ENCODE measurements around the gene TMEM243. TPM values are rescaled to one million over a fixed set of nuclear protein-coding genes. Genes with fewer than 3 reads are reported as not detected.

TMEM243 gene
- total and polyA plus RNA-seq, 10 of the 15 experiments (the other 5 are each of a cell fraction or from before 2014, with no cell fraction given), result 47.8 to 170 (median 77.9) TPM

DNA sequence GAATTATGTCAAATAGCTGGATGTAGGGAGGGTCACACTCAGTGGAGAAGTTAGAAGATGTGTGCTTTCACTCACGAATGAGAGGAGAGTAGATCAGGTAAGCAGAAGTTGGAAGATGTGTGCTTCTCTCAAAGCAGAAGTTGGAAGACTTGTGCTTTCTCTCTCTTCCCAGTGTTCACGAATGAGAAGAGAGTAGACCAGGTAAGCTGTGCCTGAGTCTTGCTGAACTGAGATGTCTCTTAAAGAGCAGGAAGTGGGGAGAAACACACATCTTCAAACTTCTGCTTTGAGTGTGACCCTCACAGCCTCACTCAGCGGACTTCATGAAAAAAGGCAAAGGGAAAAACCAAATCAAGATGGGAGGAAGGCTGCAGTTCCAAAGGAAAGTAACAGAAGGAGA lies 7.0 kb upstream of the TMEM243 start:
- Histone ChIP-seq H4K20me1 (ENCODE audit: control insufficient read depth, insufficient read depth) (no peaks in the 10 kb centered on the region), H3K4me2 (ENCODE audit: control insufficient read depth, insufficient read depth) (peak overlapping the region; percentile 15; the same call in 1 of the 2 replicates), H3K4me1 (ENCODE audit: control insufficient read depth, insufficient read depth, low read length) (no peaks in the 10 kb centered on the region), H3K4me3 (no peak overlapping the region), H3K79me2 (ENCODE audit: control insufficient read depth, insufficient read depth, low read length) (no peaks in the 10 kb centered on the region), H3K36me3 (ENCODE audit: control insufficient read depth in 2 of 2, insufficient read depth in 2 of 2, low read length in 1 of 2) (no peaks in the 10 kb centered on the region), H3K9ac (ENCODE audit: control insufficient read depth, insufficient read depth, low read length) (no peak overlapping the region), H3K27ac (ENCODE audit: control insufficient read depth, insufficient read depth) (no peak overlapping the region), H2AFZ (ENCODE audit: control insufficient read depth, low read depth, low read length) (0 out of 2 replicates have a peak overlapping the region, but pooled peaks have one; percentile 22), H3K27me3 (replicated peaks in 1 of 2; ENCODE audit: control insufficient read depth in 2 of 2, insufficient read depth in 2 of 2, low read length in 1 of 2) (no peaks in the 10 kb centered on the region), H3K9me3 (replicated peaks; ENCODE audit: control insufficient read depth, insufficient read depth, low read length) (no peaks in the 10 kb centered on the region; the same call in 1 of the 3 replicates)
- peak; percentile 63 for ATAC-seq
- intact Hi-C loops (cut with micrococcal nuclease; ENCODE audit: unreplicated experiment) (no loop called here), in situ Hi-C loops (cut with MboI) (no loop called here)
- no peak for FAIRE-seq
- ChIA-PET CTCF (interaction anchor here (1.1 to 2.2 kb wide), 2 partner anchors 10 to 278 kb away, joined by 4 to 11 read pairs; no protein-coding TSS in a partner anchor), RAD21 (ENCODE audit: unreplicated experiment) (no interaction called here), SMC1A (ENCODE audit: uncharacterized antibody, unreplicated experiment) (interaction anchor here (1.5 kb wide), 1 partner anchor 299 kb away, joined by 3 read pairs; no protein-coding TSS in a partner anchor), POLR2A (no interaction called here)
- TF ChIP-seq SMC3 (IDR thresholded peaks at IDR 0.05; ENCODE audit: borderline replicate concordance, low read length), result no peak
- no peak for TF ChIP-seq SUZ12 (IDR thresholded peaks at IDR 0.05; ENCODE audit: unreplicated experiment)
- TF ChIP-seq SKIL (IDR thresholded peaks at IDR 0.05; ENCODE audit: low read depth, poor library complexity, severe bottlenecking), result no peak
- no peak for TF ChIP-seq POU2F2 (IDR thresholded peaks at IDR 0.05; ENCODE audit: borderline replicate concordance, low read depth, low read length)
- no peak for TF ChIP-seq LARP7 (IDR thresholded peaks at IDR 0.05)
- no peak for TF ChIP-seq ZNF207 (IDR thresholded peaks at IDR 0.05; ENCODE audit: borderline replicate concordance)
- no peak for TF ChIP-seq NR2F1 (conservative IDR thresholded peaks at IDR 0.05)
- no peak for TF ChIP-seq IKZF1 (conservative IDR thresholded peaks at IDR 0.05)
- TF ChIP-seq RFX5 (IDR thresholded peaks at IDR 0.05; ENCODE audit: low read depth, low read length), result no peak
- no peak for TF ChIP-seq ZNF217 (IDR thresholded peaks at IDR 0.05)
- no peak for TF ChIP-seq NFYA (IDR thresholded peaks at IDR 0.05; ENCODE audit: borderline replicate concordance, low read depth, low read length)
- TF ChIP-seq RELA (IDR thresholded peaks at IDR 0.05; ENCODE audit: borderline replicate concordance, partially characterized antibody), result no peak
- no peak for TF ChIP-seq KAT2A (conservative IDR thresholded peaks at IDR 0.05; ENCODE audit: control insufficient read depth, low read depth, low read length)
- no peak for TF ChIP-seq EED (IDR thresholded peaks at IDR 0.05; ENCODE audit: low read depth)
- no peak for TF ChIP-seq BCLAF1 (IDR thresholded peaks at IDR 0.05)
- no peak for TF ChIP-seq SMARCA5 (IDR thresholded peaks at IDR 0.05)
- BruUV-seq (replicated peaks), result no TSS peak
- no peak for DNase-seq (ENCODE audit: low read depth, low spot score)
- WGBS (ENCODE audit: insufficient coverage, insufficient replicate concordance, low lambda C conversion rate, missing lambda C conversion rate), result 22% methylated on average over 3 of the region's 3 CpGs

Measured in GM12878 (cell line).